Body of pancreas (tissue), 4 donors: Measurements from ENCODE around the gene FBN1.

Source experiments
- POLR2A ChIP-seq, 3 donors: fragments of 450-650 bp; IDR thresholded peaks; one replicate each; pipeline ENCODE4 v1.6.1; 2016; ENCODE audit warnings: antibody characterized with exemption in 3 of 3, mild to moderate bottlenecking in 2 of 3
- TF ChIP-seq, protein P1 (sequence below), 7 experiments: fragments of 450-650 bp in 4 of 7; fragments of 200-600 bp in 3 of 7; sonication (generic) in 3 of 7; IDR thresholded peaks; one replicate each; pipeline ENCODE4 v1.5.1; 2016 to 2019; ENCODE audit warnings: antibody characterized with exemption in 7 of 7

DNA sequence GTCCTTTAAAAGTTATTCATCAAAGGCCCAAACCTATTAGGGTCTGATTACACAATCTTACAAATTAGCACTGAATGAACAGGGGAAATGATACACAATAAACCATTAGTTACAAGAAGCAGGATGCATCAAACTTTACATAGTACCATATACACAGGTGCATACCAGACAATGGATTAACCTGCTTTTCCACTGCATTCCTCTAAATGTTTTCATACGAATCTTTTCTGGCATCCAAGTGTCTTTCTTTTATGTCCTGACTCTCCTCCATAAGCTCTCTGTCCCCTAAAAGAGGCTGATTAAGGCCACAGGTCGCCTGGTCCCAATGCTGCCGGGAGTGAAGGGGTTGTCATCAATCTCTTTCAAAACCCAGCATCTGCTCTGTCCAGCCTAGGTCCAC, 11.4 kb downstream of the FBN1 start:
- TF ChIP-seq, protein P1, sequence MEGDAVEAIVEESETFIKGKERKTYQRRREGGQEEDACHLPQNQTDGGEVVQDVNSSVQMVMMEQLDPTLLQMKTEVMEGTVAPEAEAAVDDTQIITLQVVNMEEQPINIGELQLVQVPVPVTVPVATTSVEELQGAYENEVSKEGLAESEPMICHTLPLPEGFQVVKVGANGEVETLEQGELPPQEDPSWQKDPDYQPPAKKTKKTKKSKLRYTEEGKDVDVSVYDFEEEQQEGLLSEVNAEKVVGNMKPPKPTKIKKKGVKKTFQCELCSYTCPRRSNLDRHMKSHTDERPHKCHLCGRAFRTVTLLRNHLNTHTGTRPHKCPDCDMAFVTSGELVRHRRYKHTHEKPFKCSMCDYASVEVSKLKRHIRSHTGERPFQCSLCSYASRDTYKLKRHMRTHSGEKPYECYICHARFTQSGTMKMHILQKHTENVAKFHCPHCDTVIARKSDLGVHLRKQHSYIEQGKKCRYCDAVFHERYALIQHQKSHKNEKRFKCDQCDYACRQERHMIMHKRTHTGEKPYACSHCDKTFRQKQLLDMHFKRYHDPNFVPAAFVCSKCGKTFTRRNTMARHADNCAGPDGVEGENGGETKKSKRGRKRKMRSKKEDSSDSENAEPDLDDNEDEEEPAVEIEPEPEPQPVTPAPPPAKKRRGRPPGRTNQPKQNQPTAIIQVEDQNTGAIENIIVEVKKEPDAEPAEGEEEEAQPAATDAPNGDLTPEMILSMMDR (IDR thresholded peaks at IDR 0.05), result no peak
- TF ChIP-seq POLR2A (IDR thresholded peaks at IDR 0.05), result no peak
